PC-3 (cell line): ENCODE results near the gene VSIR. TPM values are rescaled to one million over a fixed set of nuclear protein-coding genes. Genes with fewer than 3 reads are reported as not detected.

Experiments used
- ATAC-seq: fragments of 200-7000 bp; cut with Tn5 transposase; 2 replicates; pipeline ENCODE4 v1.9.1; 2020; ENCODE audit warnings: mild to moderate bottlenecking, moderate library complexity
- BruUV-seq: library from RNA; stranded (reverse); fragments of 400-500 nt; replicated peaks from 2 replicates; lab custom pipeline; 2021; lab: Mats Ljungman, UMichigan
- CTCF ChIA-PET: fragments of 300-600 bp; sonication (Branson Sonifier 250); formaldehyde crosslinking; loops from one replicate; lab custom pipeline; 2022; ENCODE audit warnings: antibody characterized with exemption; lab: Charles Lee
- POLR2A ChIA-PET: fragments of 300-600 bp; sonication (Branson Sonifier 250); formaldehyde crosslinking; loops from one replicate; lab custom pipeline; 2022; ENCODE audit warnings: antibody characterized with exemption; ENCODE audit not compliant: unreplicated experiment; lab: Charles Lee
- DNase-seq: peaks from one replicate; pipeline ENCODE4 v3.0.0-alpha.2; 2015
- H2AFZ ChIP-seq: fragments of 300-600 bp; sonication (generic); 2 replicates; pipeline ENCODE4 v1.6.0; 2016; ENCODE audit warnings: antibody characterized with exemption, low read length
- H3F3A ChIP-seq: fragments of 300-600 bp; sonication (generic); one replicate; pipeline ENCODE4 v1.6.0; 2017; ENCODE audit warnings: antibody characterized with exemption, low read length, control low read depth, mild to moderate bottlenecking; ENCODE audit not compliant: unreplicated experiment
- H3K27ac ChIP-seq: fragments of 300-600 bp; sonication (generic); 2 replicates; pipeline ENCODE4 v1.5.1; 2016; ENCODE audit warnings: mild to moderate bottlenecking, low read length
- H3K27me3 ChIP-seq: fragments of 300-600 bp; sonication (generic); 2 replicates; pipeline ENCODE4 v1.6.1; 2016; ENCODE audit warnings: low read length, mixed read lengths
- H3K36me3 ChIP-seq: fragments of 300-600 bp; sonication (generic); 2 replicates; pipeline ENCODE4 v1.6.1; 2016; ENCODE audit warnings: low read depth, mixed run types, low read length, mixed read lengths
- H3K4me1 ChIP-seq: fragments of 300-600 bp; sonication (generic); 2 replicates; pipeline ENCODE4 v1.5.1; 2016; ENCODE audit warnings: low read length; ENCODE audit not compliant: insufficient read depth
- H3K4me2 ChIP-seq: fragments of 300-600 bp; sonication (generic); 2 replicates; pipeline ENCODE4 v1.6.0; 2016; ENCODE audit warnings: low read length
- H3K4me3 ChIP-seq: fragments of 300-600 bp; sonication (generic); 2 replicates; pipeline ENCODE4 v1.5.1; 2016; ENCODE audit warnings: mild to moderate bottlenecking, low read length, mixed read lengths
- H3K79me2 ChIP-seq: fragments of 300-600 bp; sonication (generic); 2 replicates; pipeline ENCODE4 v1.6.1; 2017; ENCODE audit warnings: low read length, mixed read lengths
- H3K9ac ChIP-seq: fragments of 300-600 bp; sonication (generic); 2 replicates; pipeline ENCODE4 v1.6.0; 2016; ENCODE audit warnings: mild to moderate bottlenecking, low read length
- H3K9me2 ChIP-seq: fragments of 300-600 bp; sonication (generic); replicated peaks from 2 replicates; pipeline ENCODE4 v1.6.1; 2016; ENCODE audit warnings: mixed run types, low read length, mixed read lengths
- H3K9me3 ChIP-seq: fragments of 300-600 bp; sonication (generic); 2 replicates; pipeline ENCODE4 v1.6.1; 2016; ENCODE audit warnings: low read length, mixed read lengths
- H4K20me1 ChIP-seq: fragments of 300-600 bp; sonication (generic); 2 replicates; pipeline ENCODE4 v1.6.1; 2016; ENCODE audit warnings: low read length, mixed read lengths
- CTCF ChIP-seq: fragments of 300-600 bp; sonication (generic); conservative IDR thresholded peaks from 2 replicates; pipeline ENCODE4 v1.5.1; 2017; ENCODE audit warnings: antibody characterized with exemption, low read depth, mild to moderate bottlenecking, low read length
- EZH2 ChIP-seq: fragments of 300-600 bp; sonication (generic); IDR thresholded peaks from one replicate; pipeline ENCODE4 v1.6.1; 2017; ENCODE audit warnings: antibody characterized with exemption, mild to moderate bottlenecking, low read length; ENCODE audit not compliant: unreplicated experiment
- EZH2phosphoT487 ChIP-seq: fragments of 300-600 bp; sonication (generic); IDR thresholded peaks from 2 replicates; pipeline ENCODE4 v1.6.1; 2018; ENCODE audit warnings: mild to moderate bottlenecking, antibody characterized with exemption, low read length, borderline replicate concordance
- intact Hi-C: fragments of 100-400 bp; cut with micrococcal nuclease; formaldehyde crosslinking; loops from 2 replicates; pipeline ENCODE4 v1.9.0; 2023
- total RNA-seq: library from RNA; depleted of rRNA; stranded (reverse); fragments of >200 nt; gene quantifications from 2 replicates; pipeline ENCODE4 v1.2.3, GENCODE V29; 2014

VSIR gene
- total RNA-seq, 1 experiment from 2014 or later, result 14.1 TPM

GRCh38 chr10:71798308-71798624 lies 24.9 kb upstream of the VSIR start:
- ChIA-PET POLR2A (no interaction called here), CTCF (no interaction called here)
- Histone ChIP-seq H3F3A (no peaks in the 10 kb centered on the region), H4K20me1 (no peaks in the 10 kb centered on the region), H3K4me2 (no peak overlapping the region), H3K27me3 (no peaks in the 10 kb centered on the region), H3K79me2 (no peaks in the 10 kb centered on the region), H3K4me3 (no peak overlapping the region), H3K9me3 (no peaks in the 10 kb centered on the region), H3K36me3 (no peaks in the 10 kb centered on the region), H3K27ac (no peak overlapping the region), H2AFZ (no peak overlapping the region), H3K9ac (no peak overlapping the region), H3K9me2 (no peaks in the 10 kb centered on the region), H3K4me1 (no peaks in the 10 kb centered on the region)
- no peak for ATAC-seq
- intact Hi-C loops, result no loop called here
- TF ChIP-seq EZH2phosphoT487, result no peak
- TF ChIP-seq CTCF, result no peak
- TF ChIP-seq EZH2, result no peak
- no TSS peak for BruUV-seq
- DNase-seq, result no peak

- TF ChIP-seq EZH2phosphoT487 (no peak), EZH2 (no peak), CTCF (no peak)
- CTCF ChIA-PET, result no interaction called here
Measured at GRCh38 chr10:71797533-71798307, 24.4 kb upstream of the VSIR start.

GRCh38 chr10:71796749-71797405 lies 23.6 kb upstream of the VSIR start:
- H4K20me1 ChIP-seq, result no peaks in the 10 kb centered on the region

More at GRCh38 chr10:71797533-71798307, 24.4 kb upstream of the VSIR start:
- intact Hi-C loops, result no loop called here
- no peaks in the 10 kb centered on the region for H3K9me2 ChIP-seq
- no peak overlapping the region for H3K27ac ChIP-seq
- H3K4me2 ChIP-seq, result no peak overlapping the region
- DNase-seq, result no peak
- no peaks in the 10 kb centered on the region for H4K20me1 ChIP-seq
- H3K4me1 ChIP-seq, result no peaks in the 10 kb centered on the region
- ATAC-seq, result no peak
- no peak overlapping the region for H2AFZ ChIP-seq
- H3K9me3 ChIP-seq, result no peaks in the 10 kb centered on the region
- POLR2A ChIA-PET, result no interaction called here
- H3F3A ChIP-seq, result no peaks in the 10 kb centered on the region
- no peak overlapping the region for H3K9ac ChIP-seq
- H3K36me3 ChIP-seq, result no peaks in the 10 kb centered on the region
- no TSS peak for BruUV-seq
- no peaks in the 10 kb centered on the region for H3K27me3 ChIP-seq
- no peaks in the 10 kb centered on the region for H3K79me2 ChIP-seq
- H3K4me3 ChIP-seq, result no peak overlapping the region

More at GRCh38 chr10:71796749-71797405, 23.6 kb upstream of the VSIR start:
- Histone ChIP-seq H3K4me2 (no peak overlapping the region), H3K79me2 (no peaks in the 10 kb centered on the region), H3K9ac (no peak overlapping the region), H3K36me3 (no peaks in the 10 kb centered on the region), H3K27me3 (no peaks in the 10 kb centered on the region), H3K4me1 (no peaks in the 10 kb centered on the region), H3K4me3 (no peak overlapping the region), H3F3A (no peaks in the 10 kb centered on the region), H3K27ac (no peak overlapping the region), H2AFZ (no peak overlapping the region), H3K9me2 (no peaks in the 10 kb centered on the region), H3K9me3 (no peaks in the 10 kb centered on the region)
- intact Hi-C loops, result no loop called here
- ATAC-seq, result no peak
- no peak for DNase-seq
- TF ChIP-seq EZH2phosphoT487 (no peak), CTCF (no peak), EZH2 (no peak)
- CTCF ChIA-PET, result no interaction called here
- POLR2A ChIA-PET, result no interaction called here
- BruUV-seq, result no TSS peak
